ENCODE data around the gene PIAS1. TPM values are rescaled to one million over a fixed set of nuclear protein-coding genes. Genes with fewer than 3 reads are reported as not detected.

PIAS1 gene
- total and polyA plus RNA-seq, 2 donors (not counting 1 experiment from before 2014, with no cell fraction given), result 28.8 to 87.3 TPM

GRCh38 chr15:68019814-68020525 is 34.1 kb upstream of the PIAS1 start:
- no peaks in the 10 kb centered on the region for H4K20me1 ChIP-seq (ENCODE audit: control insufficient read depth, insufficient read depth, low read length, poor library complexity, severe bottlenecking)
- H3K4me3 ChIP-seq (ENCODE audit: control extremely low read depth in 1 of 5, extremely low read depth in 1 of 5, insufficient read depth in 1 of 5, low read depth in 2 of 5, low read length in 4 of 5), result no peak overlapping the region
- no peaks in the 10 kb centered on the region for H3K79me2 ChIP-seq (ENCODE audit: control insufficient read depth, insufficient read depth, low read length)
- no peak for DNase-seq
- ChIA-PET CTCF (no interaction called here), POLR2A (no interaction called here)
- no peaks in the 10 kb centered on the region for H3K4me1 Mint-ChIP-seq
- H2AFZ ChIP-seq (ENCODE audit: insufficient read depth, low read depth, low read length, poor library complexity, severe bottlenecking), result no peak overlapping the region
- no peaks in the 10 kb centered on the region for H3K9me3 Mint-ChIP-seq (ENCODE audit: insufficient read depth)
- no peak overlapping the region for H3K27ac ChIP-seq (ENCODE audit: low read length in 2 of 2)
- no peak overlapping the region for H3K9ac ChIP-seq (ENCODE audit: low read length)
- intact Hi-C loops (cut with micrococcal nuclease), result no loop called here
- WGBS (ENCODE audit: insufficient coverage), result 99% methylated on average over 7 of the region's 9 CpGs
- TF ChIP-seq EZH2 (IDR thresholded peaks at IDR 0.05; ENCODE audit: borderline replicate concordance, insufficient read depth, low read depth, low read length, poor library complexity, severe bottlenecking), result no peak
- TF ChIP-seq, protein P1, sequence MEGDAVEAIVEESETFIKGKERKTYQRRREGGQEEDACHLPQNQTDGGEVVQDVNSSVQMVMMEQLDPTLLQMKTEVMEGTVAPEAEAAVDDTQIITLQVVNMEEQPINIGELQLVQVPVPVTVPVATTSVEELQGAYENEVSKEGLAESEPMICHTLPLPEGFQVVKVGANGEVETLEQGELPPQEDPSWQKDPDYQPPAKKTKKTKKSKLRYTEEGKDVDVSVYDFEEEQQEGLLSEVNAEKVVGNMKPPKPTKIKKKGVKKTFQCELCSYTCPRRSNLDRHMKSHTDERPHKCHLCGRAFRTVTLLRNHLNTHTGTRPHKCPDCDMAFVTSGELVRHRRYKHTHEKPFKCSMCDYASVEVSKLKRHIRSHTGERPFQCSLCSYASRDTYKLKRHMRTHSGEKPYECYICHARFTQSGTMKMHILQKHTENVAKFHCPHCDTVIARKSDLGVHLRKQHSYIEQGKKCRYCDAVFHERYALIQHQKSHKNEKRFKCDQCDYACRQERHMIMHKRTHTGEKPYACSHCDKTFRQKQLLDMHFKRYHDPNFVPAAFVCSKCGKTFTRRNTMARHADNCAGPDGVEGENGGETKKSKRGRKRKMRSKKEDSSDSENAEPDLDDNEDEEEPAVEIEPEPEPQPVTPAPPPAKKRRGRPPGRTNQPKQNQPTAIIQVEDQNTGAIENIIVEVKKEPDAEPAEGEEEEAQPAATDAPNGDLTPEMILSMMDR (IDR thresholded peaks at IDR 0.05), result no peak
- no peaks in the 10 kb centered on the region for H3K9me3 ChIP-seq (ENCODE audit: control extremely low read depth in 1 of 3, control insufficient read depth in 2 of 3, insufficient read depth in 1 of 3, low read length in 2 of 3)
- H3K4me1 ChIP-seq (ENCODE audit: control insufficient read depth in 2 of 2, insufficient read depth in 2 of 2, low read length in 2 of 2), result no peaks in the 10 kb centered on the region
- peaks cover 3% of the 10 kb centered on the region for H3K27me3 Mint-ChIP-seq
- H3K4me3 Mint-ChIP-seq, result no peak overlapping the region
- peaks cover 0 to 3% (median 0%) of the 10 kb centered on the region in 4 experiments for H3K27me3 ChIP-seq (replicated peaks in 1 of 4; ENCODE audit: control extremely low read depth in 1 of 4, control insufficient read depth in 3 of 4, insufficient read depth in 4 of 4, low read length in 3 of 4)
- H3K4me2 ChIP-seq (replicated peaks; ENCODE audit: low read depth, low read length, poor library complexity, severe bottlenecking), result no peak overlapping the region
- no peak for ATAC-seq (ENCODE audit: low read depth)
- no peak overlapping the region for H3K27ac Mint-ChIP-seq
- no peaks in the 10 kb centered on the region for H3K36me3 ChIP-seq (replicated peaks in 1 of 2; ENCODE audit: control extremely low read depth in 1 of 2, control insufficient read depth in 1 of 2, extremely low read depth in 1 of 2, insufficient read depth in 2 of 2, low read length in 1 of 2)

DNA sequence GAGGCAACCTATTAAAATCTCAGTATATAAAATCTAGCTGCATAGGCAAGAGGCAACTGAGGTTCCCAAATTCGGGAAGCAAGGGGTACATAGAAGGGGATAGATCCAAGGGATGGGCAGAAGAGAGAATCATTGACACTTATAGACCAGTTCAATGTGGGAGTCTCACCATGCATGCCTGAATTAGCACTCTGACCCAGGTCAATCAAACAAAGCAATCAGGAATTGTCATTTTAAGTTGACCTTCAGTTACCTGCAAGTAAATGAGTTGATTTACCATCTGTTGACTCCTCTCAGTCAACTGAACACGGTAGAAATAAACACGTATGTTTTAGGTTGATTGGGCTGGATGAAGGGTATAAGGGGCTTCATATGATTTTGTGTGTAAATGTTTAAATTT is 33.4 kb upstream of the PIAS1 start:
- Histone ChIP-seq H3K79me2 (ENCODE audit: control insufficient read depth, insufficient read depth, low read length) (no peaks in the 10 kb centered on the region), H3K9me3 (ENCODE audit: control extremely low read depth in 1 of 3, control insufficient read depth in 2 of 3, insufficient read depth in 1 of 3, low read length in 2 of 3) (no peaks in the 10 kb centered on the region), H3K9ac (ENCODE audit: low read length) (no peak overlapping the region), H2AFZ (ENCODE audit: insufficient read depth, low read depth, low read length, poor library complexity, severe bottlenecking) (no peak overlapping the region), H3K4me2 (replicated peaks; ENCODE audit: low read depth, low read length, poor library complexity, severe bottlenecking) (no peak overlapping the region), H3K27ac (ENCODE audit: low read length in 2 of 2) (no peak overlapping the region), H3K36me3 (replicated peaks in 1 of 2; ENCODE audit: control extremely low read depth in 1 of 2, control insufficient read depth in 1 of 2, extremely low read depth in 1 of 2, insufficient read depth in 2 of 2, low read length in 1 of 2) (no peaks in the 10 kb centered on the region), H3K27me3 (replicated peaks in 1 of 4; ENCODE audit: control extremely low read depth in 1 of 4, control insufficient read depth in 3 of 4, insufficient read depth in 4 of 4, low read length in 3 of 4) (peaks cover 0 to 3% (median 0%) of the 10 kb centered on the region in 4 experiments), H4K20me1 (ENCODE audit: control insufficient read depth, insufficient read depth, low read length, poor library complexity, severe bottlenecking) (no peaks in the 10 kb centered on the region), H3K4me1 (ENCODE audit: control insufficient read depth in 2 of 2, insufficient read depth in 2 of 2, low read length in 2 of 2) (no peaks in the 10 kb centered on the region), H3K4me3 (ENCODE audit: control extremely low read depth in 1 of 5, extremely low read depth in 1 of 5, insufficient read depth in 1 of 5, low read depth in 2 of 5, low read length in 4 of 5) (no peak overlapping the region)
- H3K4me1 Mint-ChIP-seq, result no peaks in the 10 kb centered on the region
- H3K9me3 Mint-ChIP-seq (ENCODE audit: insufficient read depth), result no peaks in the 10 kb centered on the region
- intact Hi-C loops (cut with micrococcal nuclease), result no loop called here
- peaks cover 3% of the 10 kb centered on the region for H3K27me3 Mint-ChIP-seq
- H3K27ac Mint-ChIP-seq, result no peak overlapping the region
- TF ChIP-seq EZH2 (IDR thresholded peaks at IDR 0.05; ENCODE audit: borderline replicate concordance, insufficient read depth, low read depth, low read length, poor library complexity, severe bottlenecking), result no peak
- H3K4me3 Mint-ChIP-seq, result no peak overlapping the region
- CTCF ChIA-PET, result no interaction called here
- POLR2A ChIA-PET, result no interaction called here
- DNase-seq (no peak), ATAC-seq (ENCODE audit: low read depth) (no peak)
- WGBS (ENCODE audit: insufficient coverage), result no CpG with 5 or more reads among the region's 3 CpGs
